SIG-M5 treated with dmso at 0.1 percent for 504 hours (cell line): ENCODE measurements around the gene DAPK2.

Experiments
- DNase-seq: peaks from one replicate; lab custom pipeline; 2025; ENCODE audit not compliant: unreplicated experiment; lab: John Stamatoyannopoulos, UW

DAPK2 gene

GRCh38 chr15:63874616-63875015 is 171.7 kb downstream of the DAPK2 start:
- DNase-seq, result no peak

- DNase-seq, result no peak
Measured at GRCh38 chr15:63872759-63873510, 173.3 kb downstream of the DAPK2 start.

GRCh38 chr15:63870487-63871209 is 175.6 kb downstream of the DAPK2 start:
- DNase-seq, result peak; percentile 22

GRCh38 chr15:63870043-63870394 is 176.3 kb downstream of the DAPK2 start:
- DNase-seq, result peak; percentile 63

GRCh38 chr15:63869371-63870042 is 176.8 kb downstream of the DAPK2 start:
- no peak for DNase-seq

- DNase-seq, result no peak
Measured at GRCh38 chr15:63864186-63864585, 182.1 kb downstream of the DAPK2 start.

- no peak for DNase-seq
Measured at GRCh38 chr15:63861946-63862517, 184.3 kb downstream of the DAPK2 start.

GRCh38 chr15:63860555-63860954 is 185.7 kb downstream of the DAPK2 start:
- DNase-seq, result no peak

GRCh38 chr15:63860155-63860554 is 186.1 kb downstream of the DAPK2 start:
- no peak for DNase-seq

- DNase-seq, result no peak
Measured at GRCh38 chr15:63858881-63859280, 187.4 kb downstream of the DAPK2 start.

GRCh38 chr15:63858448-63858847 is 187.8 kb downstream of the DAPK2 start:
- DNase-seq, result no peak

GRCh38 chr15:63857461-63857856 is 188.8 kb downstream of the DAPK2 start:
- no peak for DNase-seq
